Natural killer cell (primary cell): ENCODE data around the gene SSX2. TPM values are rescaled to one million over a fixed set of nuclear protein-coding genes. Genes with fewer than 3 reads are reported as not detected.

ENCODE experiments used
- total RNA-seq, 4 donors: library from RNA; stranded (reverse); fragments of 120-200 nt in 1 of 4; gene quantifications; one replicate each; pipeline versions ENCODE4 v1.2.3 to v1.2.4, GENCODE V29; 2013 to 2022

Gene SSX2
- total RNA-seq, 3 donors from 2014 or later (not counting 1 experiment from before 2014, with no cell fraction given): not detected

Other genes starting within 250 kb of the SSX2 start
- not detected for gene XAGE1A, start 211.4 kb downstream of the SSX2 start, total RNA-seq
- not detected for gene XAGE1B, start 190.1 kb downstream of the SSX2 start, total RNA-seq
- not detected for gene SSX7, start 52.3 kb downstream of the SSX2 start, total RNA-seq
- not detected for gene SSX2B, start 44.1 kb upstream of the SSX2 start, total RNA-seq
- not detected for gene SPANXN5, start 90.2 kb upstream of the SSX2 start, total RNA-seq
- gene XAGE5, start 104.1 kb upstream of the SSX2 start, total RNA-seq: not detected
- not detected for gene XAGE3, start 160.9 kb upstream of the SSX2 start, total RNA-seq
- gene FAM156B, start 190.2 kb upstream of the SSX2 start, total RNA-seq: 10 to 100 TPM; 11.2 to 14.3 (median 13.8) TPM